HG02840 (cell line): ENCODE results near the gene RNF4.
"Not testable (repeated sequence)": the region's sequence is repeated elsewhere in the genome, so short reads cannot be mapped to it uniquely, and the experiment has no call there.

Experiments
- ATAC-seq: cut with Tn5 transposase; IDR thresholded peaks from one replicate; pipeline ENCODE4 v1.9.1; 2021; ENCODE audit warnings: mild to moderate bottlenecking, moderate library complexity, moderate number of reproducible peaks; ENCODE audit not compliant: unreplicated experiment, low FRiP score

The RNF4 gene

GRCh38 chr4:2514944-2515343 is 46.0 kb downstream of the RNF4 start:
- ATAC-seq = not testable (repeated sequence)

GRCh38 chr4:2515830-2516550 is 47.1 kb downstream of the RNF4 start:
- no peak for ATAC-seq

- no peak for ATAC-seq
Observed at GRCh38 chr4:2516635-2517034, 47.7 kb downstream of the RNF4 start.

DNA sequence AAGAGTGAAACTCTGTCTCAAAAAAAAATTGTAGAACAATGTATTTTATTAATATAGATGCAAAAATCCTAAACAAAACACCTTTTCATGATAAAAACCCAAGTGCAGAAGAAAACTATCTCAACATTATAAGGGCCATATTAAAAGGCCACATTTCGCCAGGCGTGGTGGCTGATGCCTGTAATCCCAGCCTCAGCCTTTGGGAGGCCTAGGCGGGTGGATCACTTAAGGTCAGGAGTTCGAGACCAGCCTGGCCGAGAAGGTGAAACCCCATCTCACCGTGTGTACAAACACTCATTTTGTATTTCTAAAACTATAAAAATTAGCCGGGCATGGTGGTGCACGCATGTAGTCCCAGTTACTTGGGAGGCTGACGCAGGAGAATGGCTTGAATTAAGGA is 57.7 kb downstream of the RNF4 start:
- ATAC-seq = no peak

GRCh38 chr4:2534904-2535375 is 66.0 kb downstream of the RNF4 start:
- ATAC-seq = no peak

DNA sequence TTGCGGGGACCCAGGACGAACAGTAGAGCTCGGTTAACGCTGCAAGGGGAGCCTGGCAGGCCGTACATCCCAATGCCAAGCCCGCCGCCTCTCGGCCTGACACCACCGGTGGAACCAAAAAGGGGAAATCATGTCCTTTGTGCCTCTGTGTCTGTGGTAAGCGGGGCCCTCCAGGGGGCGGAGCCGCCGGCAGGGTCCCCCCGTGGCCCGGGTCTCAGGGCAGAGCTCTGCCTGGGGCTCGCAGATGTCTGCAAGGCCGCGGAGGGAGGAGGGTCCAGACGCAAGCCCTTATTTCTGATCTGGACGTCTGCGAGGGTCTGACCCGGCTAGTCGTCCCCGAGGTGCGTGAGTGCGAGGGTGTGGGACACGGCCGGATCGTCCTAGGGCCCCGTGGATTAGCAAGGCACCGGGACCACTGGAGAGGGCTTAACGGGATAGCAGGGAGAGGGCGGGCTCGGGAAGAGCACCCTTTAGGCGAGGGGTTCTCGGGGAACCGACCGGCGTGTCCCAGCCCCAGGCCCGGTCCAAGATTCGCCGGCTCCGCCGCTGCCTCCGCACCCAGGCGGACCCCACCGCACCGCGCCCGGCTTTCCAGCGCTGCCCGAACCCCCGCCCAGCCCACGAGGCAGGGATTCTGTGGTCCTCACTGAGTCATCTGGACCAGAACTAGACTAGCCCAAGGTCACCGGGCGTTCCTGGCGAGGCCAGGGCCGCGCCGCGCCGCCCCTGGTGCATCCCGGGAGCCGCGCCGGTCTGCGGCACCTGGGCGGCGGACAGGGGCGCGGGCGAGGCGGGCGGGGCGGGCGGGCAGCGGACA is 66.7 kb downstream of the RNF4 start:
- peak; percentile 23 for ATAC-seq

GRCh38 chr4:2536193-2537010 is 67.5 kb downstream of the RNF4 start, which contains the start of gene FAM193A:
FAM193A (plus strand) TSS chr4:2536647; CDS start chr4:2536916, 269 bp downstream.
- peak; percentile 88 for ATAC-seq

DNA sequence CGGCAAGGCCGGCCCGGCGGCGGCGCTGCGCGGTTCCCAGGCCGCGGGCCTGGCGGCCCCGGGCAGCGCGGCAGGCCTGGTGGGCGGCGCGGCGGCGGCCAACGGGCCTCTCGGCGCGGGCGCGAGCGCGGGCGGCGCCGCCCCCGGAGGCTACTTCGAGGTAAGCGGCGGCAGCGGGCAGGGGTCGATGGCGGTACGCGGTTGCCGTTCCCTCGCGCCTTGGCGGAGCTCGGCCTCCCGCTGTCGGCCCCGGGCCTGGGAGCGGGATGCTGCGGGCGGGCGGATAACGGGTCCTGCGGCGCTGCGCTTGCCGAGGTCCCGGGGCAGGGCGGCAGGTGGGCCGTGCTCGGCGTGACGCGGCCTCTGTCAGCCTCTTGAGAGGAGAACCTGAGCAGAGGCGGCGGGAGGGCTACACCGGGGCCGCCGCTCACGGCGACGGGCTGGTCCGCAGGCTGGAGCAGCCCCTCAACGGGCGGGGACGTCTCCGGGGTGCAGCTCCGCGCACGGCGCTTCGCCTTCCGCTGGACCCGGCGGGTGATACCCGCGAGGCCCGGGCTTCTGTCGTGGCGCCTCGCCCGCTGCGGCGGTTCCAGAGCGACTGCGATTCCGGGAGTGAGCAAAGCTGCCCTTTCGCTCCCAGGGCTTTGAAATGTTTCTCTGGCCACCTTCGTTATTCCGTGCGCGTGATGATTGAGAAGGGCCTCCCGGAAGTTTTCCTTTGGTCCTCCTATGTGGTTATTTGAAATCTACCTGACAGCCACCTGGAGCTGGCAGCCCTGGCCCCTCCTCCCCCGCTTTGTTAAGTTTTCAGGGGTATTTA is 68.3 kb downstream of the RNF4 start:
- peak; percentile 21 for ATAC-seq

DNA sequence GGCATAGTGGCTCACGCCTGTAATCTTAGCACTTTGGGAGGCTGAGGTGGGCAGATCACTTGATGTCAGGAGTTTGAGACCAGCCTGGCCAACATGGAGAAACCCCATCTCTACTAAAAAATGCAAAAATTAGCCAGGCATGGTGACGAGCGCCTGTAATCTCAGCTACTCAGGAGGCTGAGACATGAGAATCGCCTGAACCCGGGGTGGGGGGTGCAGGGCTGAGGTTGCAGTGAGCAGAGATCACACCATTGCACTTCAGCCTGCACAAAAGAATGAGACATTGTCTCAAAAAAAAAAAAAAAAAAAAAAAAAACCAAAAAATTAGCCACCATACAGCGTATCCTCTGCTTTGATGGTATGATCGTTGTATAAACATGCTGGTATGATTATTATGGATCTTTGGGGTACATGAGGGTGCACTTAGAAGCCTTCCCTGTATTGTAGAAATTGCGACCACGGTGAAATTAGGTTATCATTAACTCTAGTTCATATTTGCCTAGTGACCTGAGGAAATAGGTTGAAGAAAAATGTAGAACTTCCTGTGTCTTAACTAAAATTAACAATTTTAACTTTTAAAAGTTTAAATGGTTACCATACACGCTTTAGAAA is 74.8 kb downstream of the RNF4 start:
- not testable (repeated sequence) for ATAC-seq

GRCh38 chr4:2545321-2546013 is 76.6 kb downstream of the RNF4 start:
- ATAC-seq = no peak

GRCh38 chr4:2546286-2546823 is 77.4 kb downstream of the RNF4 start:
- no peak for ATAC-seq

- not testable (repeated sequence) for ATAC-seq
Observed at GRCh38 chr4:2546961-2547691, 78.2 kb downstream of the RNF4 start.

GRCh38 chr4:2551118-2551517 is 82.2 kb downstream of the RNF4 start:
- no peak for ATAC-seq

DNA sequence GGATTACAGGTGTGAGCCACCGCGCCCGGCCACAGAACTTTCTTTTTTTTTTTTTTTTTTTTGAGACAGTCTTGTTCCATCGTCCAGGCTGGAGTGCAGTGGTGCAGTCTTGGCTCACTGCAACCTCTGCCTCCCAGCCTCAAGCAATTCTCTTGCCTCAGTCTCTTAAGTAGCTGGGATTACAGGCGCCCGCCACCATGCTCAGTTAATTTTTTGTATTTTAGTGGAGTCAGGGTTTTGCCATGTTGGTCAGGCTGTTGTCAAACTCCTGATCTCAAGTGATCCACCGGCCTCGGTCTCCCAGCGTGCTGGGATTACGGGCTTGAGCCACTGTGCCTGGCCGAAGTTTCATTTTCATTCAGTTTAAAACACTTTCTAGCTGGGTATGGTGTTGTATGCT is 83.9 kb downstream of the RNF4 start:
- ATAC-seq = no peak

- no peak for ATAC-seq
Observed at GRCh38 chr4:2558301-2558700, 89.4 kb downstream of the RNF4 start.

DNA sequence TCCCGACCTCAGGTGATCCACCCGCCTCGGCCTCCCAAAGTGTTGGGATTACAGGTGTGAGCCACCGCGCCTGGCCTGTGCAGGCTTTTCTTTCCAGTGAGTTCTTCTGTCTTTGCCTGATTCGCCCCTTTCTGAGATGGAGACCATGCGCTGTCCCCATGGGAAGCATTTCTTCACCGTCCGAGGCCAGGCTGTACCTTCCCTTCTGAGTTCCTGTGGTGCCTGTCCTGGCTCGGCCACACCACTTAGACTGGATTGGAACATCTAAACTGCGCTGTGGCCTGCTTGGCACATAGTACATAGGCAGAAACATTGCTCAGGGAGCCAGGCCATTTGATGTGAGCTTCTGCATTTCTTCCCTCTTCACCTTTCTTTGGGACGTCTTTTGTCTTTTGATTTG is 91.3 kb downstream of the RNF4 start:
- no peak for ATAC-seq
